GM11168 (cell line): Measurements from ENCODE around the gene ZNF280A.
"Not testable (repeated sequence)": the region's sequence is repeated elsewhere in the genome, so short reads cannot be mapped to it uniquely, and the experiment has no call there.

Experiments used
- in situ Hi-C: fragments of 300-500 bp; cut with MboI; formaldehyde crosslinking; loops from one replicate; pipeline ENCODE4 v1.12.0; 2022; ENCODE audit warnings: low sequenced_read_pairs; ENCODE audit not compliant: unreplicated experiment

Gene ZNF280A

DNA sequence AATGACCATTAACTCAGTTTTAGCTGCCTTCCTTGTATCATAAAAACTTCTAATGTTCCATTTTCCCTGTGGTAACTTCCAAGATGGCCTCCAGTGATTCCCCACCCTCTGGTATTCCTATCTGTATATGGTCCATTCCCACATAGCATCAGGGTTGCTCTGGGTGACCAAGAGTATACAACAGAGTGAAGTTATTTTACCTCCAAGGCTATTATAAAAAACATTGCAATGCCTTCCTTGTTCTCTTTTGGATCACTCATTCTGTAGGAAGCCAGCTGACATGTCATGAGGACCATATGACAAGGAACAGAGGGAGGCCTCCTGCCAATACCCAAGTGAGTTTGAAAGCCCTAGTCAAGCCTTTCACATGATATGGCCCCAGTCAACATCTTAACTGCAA lies 41.6 kb downstream of the ZNF280A start:
- in situ Hi-C loops = no loop called here

DNA sequence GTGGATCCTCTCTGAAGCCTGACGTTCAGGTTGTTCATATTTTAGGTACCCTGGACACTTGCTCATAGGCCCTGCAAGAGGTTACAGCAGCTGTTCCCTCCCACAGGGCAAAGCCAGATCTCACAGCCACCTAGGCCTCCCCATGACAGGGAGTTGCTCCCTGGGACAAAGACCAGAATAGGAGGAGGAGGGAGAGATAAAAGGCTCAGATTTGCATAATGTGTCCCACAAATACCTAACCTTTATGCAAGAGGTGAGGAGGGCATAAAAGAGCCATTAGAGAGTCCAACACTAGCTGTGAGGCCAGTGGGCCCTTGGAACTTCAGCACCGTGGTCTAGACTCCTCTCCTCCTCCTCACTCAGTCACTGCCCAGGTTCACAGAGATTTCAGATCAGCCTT lies 45.3 kb downstream of the ZNF280A start:
- in situ Hi-C loops = no loop called here

DNA sequence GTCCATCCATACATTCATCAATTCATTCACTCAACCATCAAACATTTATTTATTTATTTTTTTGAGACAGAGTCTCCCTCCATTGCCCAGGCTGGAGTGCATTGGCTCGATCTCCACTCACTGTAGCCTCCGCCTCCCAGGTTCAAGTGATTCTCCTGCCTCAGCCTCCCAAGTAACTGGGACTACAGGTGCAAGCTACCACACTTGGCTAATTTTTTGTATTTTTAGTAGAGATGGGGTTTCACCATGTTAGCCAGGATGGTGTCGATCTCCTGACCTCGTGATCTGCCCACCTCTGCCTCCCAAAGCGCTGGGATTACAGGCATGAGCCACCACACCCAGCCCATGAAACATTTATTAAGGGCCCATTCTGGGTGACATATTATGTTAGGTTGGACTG lies 49.0 kb downstream of the ZNF280A start:
- in situ Hi-C loops = not testable (repeated sequence)

DNA sequence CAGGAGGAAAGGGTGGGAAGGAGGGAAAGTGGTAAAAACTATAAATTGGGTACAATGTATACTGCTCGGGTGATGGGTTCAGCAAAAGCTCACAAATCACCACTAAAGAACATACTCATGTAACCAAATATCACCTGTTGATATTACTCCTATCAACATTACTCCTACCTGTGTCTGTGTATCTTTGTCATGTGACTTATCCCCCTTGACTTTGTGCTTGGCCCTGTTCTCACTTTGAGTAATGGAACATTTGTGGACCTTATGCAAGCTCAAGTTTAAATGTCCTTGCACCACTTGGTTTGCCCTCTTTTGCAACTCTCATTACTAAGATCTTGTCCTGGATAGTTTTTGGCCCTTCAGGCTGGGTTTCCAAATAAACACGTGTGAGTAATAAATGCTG lies 50.5 kb downstream of the ZNF280A start:
- in situ Hi-C loops = loop anchor here (10.0 kb wide), 1 partner anchor 105 kb away; no protein-coding TSS in a partner anchor

DNA sequence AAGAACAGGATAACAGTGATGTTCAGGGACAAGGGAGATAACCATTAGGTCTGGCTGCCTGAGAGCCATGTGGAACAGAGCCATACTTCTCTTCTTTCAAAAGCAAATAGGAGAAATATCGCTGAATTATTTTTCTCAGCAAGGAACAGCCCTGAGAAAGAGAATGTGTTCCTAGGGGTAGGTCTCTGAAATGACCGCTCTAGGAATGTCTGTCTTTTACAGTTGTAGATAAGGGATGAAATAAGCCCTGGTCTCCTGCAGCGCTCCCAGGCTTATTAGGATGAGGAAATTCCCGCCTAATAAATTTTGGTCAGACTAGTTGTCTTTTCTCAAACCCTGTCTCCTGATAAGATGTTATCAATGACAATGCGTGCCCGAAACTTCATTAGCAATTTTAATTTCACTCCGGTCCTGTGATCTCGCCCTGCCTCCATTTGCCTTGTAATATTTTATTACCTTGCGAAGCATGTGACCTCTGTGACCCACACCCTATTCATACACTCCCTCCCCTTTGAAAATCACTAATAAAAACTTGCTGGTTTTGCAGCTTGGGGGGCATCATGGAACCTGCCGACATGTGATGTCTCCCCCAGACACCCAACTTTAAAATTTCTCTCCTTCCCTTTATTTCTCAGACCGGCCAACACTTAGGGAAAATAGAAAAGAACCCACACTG lies 51.1 kb downstream of the ZNF280A start:
- in situ Hi-C loops = loop anchor here (10.0 kb wide), 1 partner anchor 106 kb away; no protein-coding TSS in a partner anchor

DNA sequence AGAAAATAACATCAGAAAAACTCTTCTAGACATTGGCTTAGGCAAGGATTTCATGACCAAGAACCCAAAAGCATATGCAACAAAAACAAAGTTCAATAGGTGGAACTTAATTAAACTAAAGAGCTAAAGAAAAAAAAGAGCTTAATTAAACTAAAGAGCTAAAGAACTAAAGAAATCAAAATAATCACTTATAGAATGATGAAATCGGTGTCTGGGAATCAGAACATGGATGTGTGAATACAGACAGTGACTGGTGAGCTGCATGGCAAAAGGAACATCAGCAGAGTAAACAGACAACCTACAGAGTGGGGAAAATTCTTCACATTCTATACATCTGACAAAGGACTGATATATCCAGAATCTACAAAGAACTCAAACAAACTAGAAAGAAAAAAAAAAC lies 53.0 kb downstream of the ZNF280A start:
- in situ Hi-C loops = loop anchor here (10.0 kb wide), 1 partner anchor 108 kb away; no protein-coding TSS in a partner anchor

DNA sequence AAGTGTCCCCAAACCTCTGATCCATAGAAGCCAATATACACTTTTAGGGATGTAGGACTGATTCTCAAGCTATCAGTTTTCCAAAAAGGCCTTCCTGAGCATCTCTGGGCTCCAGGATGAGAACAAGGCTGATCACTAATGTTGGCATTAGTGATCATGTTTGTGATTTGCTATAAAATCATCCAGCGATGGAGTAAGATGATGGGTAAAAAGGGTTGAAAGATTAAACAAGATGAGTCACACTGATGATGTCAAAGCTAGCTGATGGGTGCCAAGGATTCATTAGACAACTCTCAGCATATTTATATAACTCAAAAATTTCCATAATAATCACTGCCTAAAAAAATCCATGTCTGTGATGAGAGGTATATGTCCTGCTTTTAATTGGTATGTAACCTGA lies 54.3 kb downstream of the ZNF280A start:
- in situ Hi-C loops = loop anchor here (10.0 kb wide), 1 partner anchor 109 kb away; no protein-coding TSS in a partner anchor

DNA sequence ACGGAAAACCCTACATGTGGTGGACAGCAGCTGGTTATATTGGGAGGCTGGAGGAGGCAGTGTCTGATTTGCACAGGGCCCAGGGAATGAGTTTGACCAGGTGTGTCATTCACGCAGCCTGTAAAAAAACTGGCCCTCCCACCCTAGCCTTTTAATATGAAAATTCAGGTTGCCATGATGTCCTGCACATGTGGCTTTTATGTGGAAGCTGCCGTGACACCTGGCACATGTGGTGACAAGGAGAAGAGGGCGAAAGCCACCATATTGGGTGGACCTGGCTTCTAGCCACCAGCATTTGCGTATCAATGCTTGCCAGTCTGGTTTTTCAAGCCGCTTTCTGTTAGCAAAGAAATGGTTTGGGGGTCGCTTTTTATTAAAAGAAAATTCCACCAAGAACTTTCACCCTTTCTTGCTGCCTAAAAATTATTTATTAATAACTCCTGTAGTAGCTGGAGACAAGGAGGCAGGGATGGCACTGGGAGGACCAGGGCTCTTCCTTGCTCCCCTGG lies 54.9 kb downstream of the ZNF280A start:
- in situ Hi-C loops = loop anchor here (10.0 kb wide), 1 partner anchor 110 kb away; no protein-coding TSS in a partner anchor

DNA sequence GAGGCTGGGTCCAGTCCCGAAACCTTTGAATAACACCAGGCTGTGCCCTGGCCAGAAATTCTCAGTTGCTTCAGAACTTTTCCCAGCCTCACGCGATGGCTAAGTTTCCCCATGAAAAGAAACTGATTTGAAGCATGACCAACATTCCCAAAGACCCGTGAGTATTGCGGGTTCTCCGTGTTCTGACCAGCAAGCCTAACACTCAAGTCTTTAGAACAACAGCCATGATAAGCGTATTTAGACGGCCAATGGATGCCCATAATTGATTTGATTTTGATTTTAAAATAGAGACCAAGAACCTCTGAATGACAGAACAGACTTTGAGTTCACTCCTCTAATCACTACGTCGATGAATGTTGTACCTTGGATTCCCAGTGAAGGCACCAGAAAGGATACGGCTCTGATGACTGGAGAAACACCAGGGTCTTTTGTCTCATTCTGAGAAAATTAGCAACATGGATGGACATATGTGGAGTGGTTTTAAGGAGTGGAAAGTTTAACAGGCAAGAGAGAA lies 55.5 kb downstream of the ZNF280A start:
- in situ Hi-C loops = loop anchor here (10.0 kb wide), 1 partner anchor 110 kb away; no protein-coding TSS in a partner anchor

DNA sequence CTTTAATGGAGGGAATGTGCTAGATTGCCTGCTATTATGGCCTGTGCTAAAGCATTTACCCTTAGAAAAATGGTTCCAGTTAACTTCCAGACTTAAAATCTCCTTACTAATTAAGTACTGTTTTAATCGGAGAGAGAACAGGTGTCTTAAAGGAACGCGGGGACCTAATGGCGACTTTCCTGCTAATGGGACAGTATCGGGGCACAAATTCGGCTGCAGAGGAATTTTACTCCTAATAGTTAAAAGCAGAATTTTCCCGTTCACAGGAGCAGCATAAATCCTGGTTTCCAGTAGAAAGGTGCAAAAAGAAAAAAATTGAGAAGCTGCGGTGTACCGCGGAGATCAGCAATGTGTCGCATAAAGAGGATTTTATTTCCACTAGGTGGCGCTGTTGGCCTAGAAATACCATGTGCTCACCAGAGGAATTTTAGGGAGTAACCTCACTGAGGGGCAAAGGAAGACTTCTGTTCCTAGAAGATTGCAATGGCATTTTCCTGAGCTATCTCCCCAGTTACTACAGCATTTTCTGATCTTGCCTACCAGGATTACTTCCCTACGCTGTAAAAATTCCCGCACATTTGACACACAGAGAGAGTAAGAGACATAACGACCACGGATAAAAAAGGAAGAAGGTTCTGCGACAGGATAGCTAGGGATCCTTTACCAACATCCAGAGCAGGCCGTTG lies 56.1 kb downstream of the ZNF280A start:
- in situ Hi-C loops = loop anchor here (10.0 kb wide), 1 partner anchor 111 kb away; no protein-coding TSS in a partner anchor
